IMR-90 (cell line): ENCODE measurements around the gene GBA2. TPM values are rescaled to one million over a fixed set of nuclear protein-coding genes. Genes with fewer than 3 reads are reported as not detected.

Source experiments
- ATAC-seq: fragments of 200-7000 bp; cut with Tn5 transposase; 2 replicates; pipeline ENCODE4 v1.9.1; 2020; ENCODE audit warnings: low read depth, mild to moderate bottlenecking, moderate library complexity
- BruUV-seq: library from RNA; stranded (reverse); fragments of 400-500 nt; replicated peaks from 2 replicates; lab custom pipeline; 2021; lab: Mats Ljungman, UMichigan
- CTCF ChIA-PET: fragments of 300-600 bp; formaldehyde crosslinking; extraction: SDS; loops from one replicate; lab custom pipeline; 2021; ENCODE audit warnings: antibody characterized with exemption; lab: Yijun Ruan, JAX
- POLR2A ChIA-PET: fragments of 300-600 bp; sonication (Branson Sonifier 250); formaldehyde crosslinking; loops from one replicate; lab custom pipeline; 2022; ENCODE audit warnings: antibody characterized with exemption; ENCODE audit not compliant: unreplicated experiment; lab: Charles Lee
- DNase-seq: peaks from one replicate; pipeline ENCODE4 v3.0.0; 2013
- H2AFZ ChIP-seq: replicated peaks from 2 replicates; pipeline ENCODE3; 2013; ENCODE audit warnings: low read length, mild to moderate bottlenecking; ENCODE audit not compliant: poor library complexity
- H2AK5ac ChIP-seq: 2 replicates; pipeline ENCODE4 v1.6.1; 2013; ENCODE audit warnings: low read depth, low read length, inconsistent platforms
- H2AK9ac ChIP-seq: replicated peaks from 2 replicates; pipeline ENCODE3; 2013; ENCODE audit warnings: mild to moderate bottlenecking, low read depth, low read length, moderate library complexity; ENCODE audit not compliant: poor library complexity
- H2BK120ac ChIP-seq: 2 replicates; pipeline ENCODE4 v1.6.1; 2013; ENCODE audit warnings: low read depth, low read length, inconsistent platforms
- H2BK15ac ChIP-seq: 3 replicates; pipeline ENCODE4 v1.6.1; 2013; ENCODE audit warnings: low read depth, low read length, inconsistent platforms
- H2BK20ac ChIP-seq: 2 replicates; pipeline ENCODE4 v1.6.1; 2013; ENCODE audit warnings: low read depth, mild to moderate bottlenecking, inconsistent platforms, low read length, moderate library complexity
- H2BK5ac ChIP-seq: 2 replicates; pipeline ENCODE4 v1.6.1; 2013; ENCODE audit warnings: mild to moderate bottlenecking, low read depth, low read length, inconsistent platforms; ENCODE audit not compliant: poor library complexity, severe bottlenecking
- H3K14ac ChIP-seq: replicated peaks from 2 replicates; pipeline ENCODE4 v1.6.1; 2013; ENCODE audit warnings: low read depth, low read length, inconsistent platforms
- H3K18ac ChIP-seq: 2 replicates; pipeline ENCODE4 v1.6.1; 2013; ENCODE audit warnings: low read depth, low read length, control low read depth
- H3K23ac ChIP-seq: 2 replicates; pipeline ENCODE4 v1.6.1; 2013; ENCODE audit warnings: low read depth, low read length, inconsistent platforms
- H3K27ac ChIP-seq: 2 replicates; pipeline ENCODE4 v1.5.1; 2013; ENCODE audit warnings: mild to moderate bottlenecking, control low read depth, low read length; ENCODE audit not compliant: insufficient read depth
- H3K27me3 ChIP-seq: 2 replicates; pipeline ENCODE4 v1.6.1; 2013; ENCODE audit warnings: low read length; ENCODE audit not compliant: control insufficient read depth, insufficient read depth
- H3K36me3 ChIP-seq: 2 replicates; pipeline ENCODE4 v1.6.1; 2013; ENCODE audit warnings: low read length, mixed read lengths; ENCODE audit not compliant: control insufficient read depth, insufficient read depth
- H3K4ac ChIP-seq: 2 replicates; pipeline ENCODE4 v1.6.1; 2013; ENCODE audit warnings: low read depth, low read length, inconsistent platforms
- H3K4me1 ChIP-seq: 2 replicates; pipeline ENCODE4 v1.6.1; 2013; ENCODE audit warnings: low read length, mixed read lengths; ENCODE audit not compliant: control insufficient read depth, insufficient read depth
- H3K4me2 ChIP-seq: 2 replicates; pipeline ENCODE4 v1.6.1; 2013; ENCODE audit warnings: low read depth, mild to moderate bottlenecking, control low read depth, low read length, moderate library complexity
- H3K4me3 ChIP-seq: 2 replicates; pipeline ENCODE4 v1.5.1; 2013; ENCODE audit warnings: low read depth, mild to moderate bottlenecking, control low read depth, low read length, moderate library complexity; ENCODE audit not compliant: insufficient read depth
- H3K56ac ChIP-seq: 2 replicates; pipeline ENCODE4 v1.6.1; 2013; ENCODE audit warnings: low read length, inconsistent platforms; ENCODE audit not compliant: insufficient read depth; ENCODE audit errors: extremely low read depth
- H3K79me1 ChIP-seq, 2 experiments: 2 replicates each; pipeline ENCODE4 v1.6.1; 2013; ENCODE audit warnings: low read length in 2 of 2, inconsistent platforms in 1 of 2, low read depth in 1 of 2
- H3K9ac ChIP-seq: 2 replicates; pipeline ENCODE4 v1.6.1; 2013; ENCODE audit warnings: low read depth, low read length, control low read depth
- H3K9me1 ChIP-seq: 2 replicates; pipeline ENCODE4 v1.6.1; 2013; ENCODE audit warnings: low read length, inconsistent platforms; ENCODE audit not compliant: insufficient read depth
- H3K9me3 ChIP-seq: 2 replicates; pipeline ENCODE4 v1.6.1; 2013; ENCODE audit warnings: low read length; ENCODE audit not compliant: control insufficient read depth, insufficient read depth
- H4K20me1 ChIP-seq: 2 replicates; pipeline ENCODE4 v1.6.1; 2013; ENCODE audit warnings: low read length, inconsistent platforms; ENCODE audit not compliant: insufficient read depth
- H4K5ac ChIP-seq: 2 replicates; pipeline ENCODE4 v1.6.1; 2013; ENCODE audit warnings: mild to moderate bottlenecking, low read depth, low read length, control low read depth
- H4K8ac ChIP-seq, 2 experiments: 2 replicates each; pipeline ENCODE4 v1.6.1; 2013; ENCODE audit warnings: low read depth in 2 of 2, low read length in 2 of 2, control low read depth in 1 of 2, inconsistent platforms in 1 of 2
- H4K91ac ChIP-seq: 2 replicates; pipeline ENCODE4 v1.6.1; 2013; ENCODE audit warnings: low read depth, low read length, inconsistent platforms; ENCODE audit not compliant: insufficient read depth
- ELK1 ChIP-seq: fragments of 150-350 bp; IDR thresholded peaks from 2 replicates; pipeline ENCODE4 v1.6.1; 2016; ENCODE audit warnings: low read depth, mild to moderate bottlenecking, low read length, moderate library complexity, borderline replicate concordance
- WGBS, 2 experiments: methylation state at CpG; one replicate each; pipeline versions ENCODE4 v1.1.5 to v1.1.7; 2013; ENCODE audit warnings: missing lambda C conversion rate in 2 of 2; ENCODE audit not compliant: insufficient read length in 1 of 2; ENCODE audit errors: extremely low coverage in 2 of 2; 5-methylcytosine and 5-hydroxymethylcytosine counted together
- dilution Hi-C: fragments of 300-500 bp; cut with HindIII; formaldehyde crosslinking; loops from one replicate; pipeline ENCODE4 v1.14.3; 2018; ENCODE audit warnings: low sequenced_read_pairs; ENCODE audit not compliant: unreplicated experiment
- in situ Hi-C: fragments of 300-500 bp; cut with MboI; formaldehyde crosslinking; loops from 3 replicates; pipeline ENCODE4 v1.14.3; 2019; ENCODE audit warnings: low sequenced_read_pairs, inconsistent platforms, mixed read lengths
- intact Hi-C: fragments of 100-400 bp; cut with micrococcal nuclease; formaldehyde crosslinking; loops from 2 replicates; pipeline ENCODE4 v1.10.0; 2022
- polyA plus RNA-seq, 3 experiments: library from polyadenylated mRNA; depleted of rRNA; stranded (reverse); fragments of >200 nt; gene quantifications; 2 replicates each; pipeline ENCODE4 v1.2.3, GENCODE V29; 2012; ENCODE audit warnings: low replicate concordance in 1 of 3
- total RNA-seq: library from RNA; depleted of rRNA; stranded (reverse); fragments of >200 nt; gene quantifications from 2 replicates; pipeline ENCODE4 v1.2.3, GENCODE V29; 2012

The GBA2 gene
- total and polyA plus RNA-seq, 2 of the 4 experiments (the other 2 are of a cell fraction) = 18.1 to 38.2 TPM

- H2BK15ac ChIP-seq = 0 out of 3 replicates have a peak overlapping the region, but pooled peaks have one; percentile 28
- DNase-seq (no peak), ATAC-seq (peak; percentile 18)
- no peak for TF ChIP-seq ELK1
- peak overlapping the region; percentile 62; the same call in 1 of the 2 replicates for H2BK120ac ChIP-seq
- H3K9ac ChIP-seq = peak overlapping the region; percentile 99
- H4K91ac ChIP-seq = peak overlapping the region; percentile 95
- H3K4me3 ChIP-seq = peak overlapping the region; percentile 98
- H3K27ac ChIP-seq = peak overlapping the region; percentile 94
- H3K23ac ChIP-seq = peak overlapping the region; percentile 73
- dilution Hi-C loops = no loop called here
- H3K9me3 ChIP-seq = no peaks in the 10 kb centered on the region
- BruUV-seq = no TSS peak
- peak overlapping the region; percentile 97 for H3K4ac ChIP-seq
- in situ Hi-C loops = no loop called here
- CTCF ChIA-PET = interaction anchor here (0.6 to 2.7 kb wide), 2 partner anchors 14 to 114 kb away, joined by 3 to 7 read pairs; no protein-coding TSS in a partner anchor
- H2AFZ ChIP-seq = peak overlapping the region; percentile 99
- peaks cover 14% of the 10 kb centered on the region for H3K4me1 ChIP-seq
- peak overlapping the region; percentile 99 for H3K14ac ChIP-seq
- H2BK20ac ChIP-seq = no peak overlapping the region
- intact Hi-C loops = no loop called here
- H3K79me1 ChIP-seq = peaks cover 43 to 56% of the 10 kb centered on the region in 2 experiments
- H4K5ac ChIP-seq = peak overlapping the region; percentile 65
- H3K36me3 ChIP-seq = peaks cover 37% of the 10 kb centered on the region
- peak overlapping the region; percentile 98 for H3K4me2 ChIP-seq
- POLR2A ChIA-PET = no interaction called here
- peak overlapping the region; percentile 47; the same call in 1 of the 2 replicates for H3K56ac ChIP-seq
- H2AK9ac ChIP-seq = peak overlapping the region; percentile 65
- WGBS, 2 experiments = no CpG with 5 or more reads among the region's 19 CpGs
- no peak overlapping the region; the same call in 1 of the 2 replicates for H3K18ac ChIP-seq
- peak overlapping the region; percentile 27 for H2AK5ac ChIP-seq
- peak overlapping the region; percentile 97 to 100 for H4K8ac ChIP-seq
- H3K27me3 ChIP-seq = no peaks in the 10 kb centered on the region
- peaks cover 31% of the 10 kb centered on the region for H4K20me1 ChIP-seq
- H2BK5ac ChIP-seq = peak overlapping the region; percentile 73
- peaks cover 21% of the 10 kb centered on the region for H3K9me1 ChIP-seq
Measured at GRCh38 chr9:35749515-35750255, 657 bp upstream of the GBA2 start.
